Body of pancreas (tissue), 4 donors: ENCODE data around the gene EIF3F.

Source experiments
- CTCF ChIP-seq, 7 experiments: fragments of 450-650 bp in 4 of 7; fragments of 200-600 bp in 3 of 7; sonication (generic) in 3 of 7; IDR thresholded peaks; one replicate each; pipeline ENCODE4 v1.5.1; 2016 to 2019; ENCODE audit warnings: antibody characterized with exemption in 7 of 7
- POLR2A ChIP-seq, 3 donors: fragments of 450-650 bp; IDR thresholded peaks; one replicate each; pipeline ENCODE4 v1.6.1; 2016; ENCODE audit warnings: antibody characterized with exemption in 3 of 3, mild to moderate bottlenecking in 2 of 3

- no peak for TF ChIP-seq CTCF (IDR thresholded peaks at IDR 0.05)
- no peak for TF ChIP-seq POLR2A (IDR thresholded peaks at IDR 0.05)
These were observed 51.8 kb downstream of the EIF3F start for GRCh38 chr11:8038811-8039529.
